HG03575 (cell line): ENCODE data around the gene PARD6A.

Source experiments
- ATAC-seq: cut with Tn5 transposase; IDR thresholded peaks from one replicate; pipeline ENCODE4 v1.9.1; 2021; ENCODE audit not compliant: unreplicated experiment, insufficient number of reproducible peaks, low FRiP score; ENCODE audit errors: extremely low read depth

The PARD6A gene

DNA sequence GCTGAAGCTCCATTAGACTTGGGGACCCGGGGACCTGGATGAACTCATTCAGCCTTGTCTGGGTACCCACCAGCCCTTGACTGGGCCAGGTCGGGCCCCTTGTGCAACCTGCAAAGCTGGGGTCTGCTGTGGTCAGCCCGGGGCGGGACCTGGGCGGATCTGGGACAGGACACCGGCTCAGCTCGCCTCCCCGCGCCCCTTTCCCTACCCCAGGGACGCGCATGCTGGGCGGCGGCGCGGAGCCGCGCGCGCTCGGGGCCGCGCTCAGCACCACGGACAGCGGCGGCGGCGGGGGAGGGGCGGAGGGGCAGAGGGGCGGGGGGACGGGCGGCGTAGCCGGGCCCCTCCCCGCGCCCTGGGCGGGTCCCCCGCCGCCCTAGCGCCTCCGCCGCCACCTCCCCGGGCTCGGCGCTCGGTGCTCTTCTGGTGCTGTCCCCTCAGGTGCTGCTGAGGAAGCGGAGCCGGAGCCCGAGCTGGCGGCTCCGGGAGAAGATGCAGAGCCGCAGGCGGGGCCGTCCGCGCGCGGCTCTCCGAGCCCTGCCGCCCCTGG lies 8.1 kb upstream of the PARD6A start:
- no peak for ATAC-seq

DNA sequence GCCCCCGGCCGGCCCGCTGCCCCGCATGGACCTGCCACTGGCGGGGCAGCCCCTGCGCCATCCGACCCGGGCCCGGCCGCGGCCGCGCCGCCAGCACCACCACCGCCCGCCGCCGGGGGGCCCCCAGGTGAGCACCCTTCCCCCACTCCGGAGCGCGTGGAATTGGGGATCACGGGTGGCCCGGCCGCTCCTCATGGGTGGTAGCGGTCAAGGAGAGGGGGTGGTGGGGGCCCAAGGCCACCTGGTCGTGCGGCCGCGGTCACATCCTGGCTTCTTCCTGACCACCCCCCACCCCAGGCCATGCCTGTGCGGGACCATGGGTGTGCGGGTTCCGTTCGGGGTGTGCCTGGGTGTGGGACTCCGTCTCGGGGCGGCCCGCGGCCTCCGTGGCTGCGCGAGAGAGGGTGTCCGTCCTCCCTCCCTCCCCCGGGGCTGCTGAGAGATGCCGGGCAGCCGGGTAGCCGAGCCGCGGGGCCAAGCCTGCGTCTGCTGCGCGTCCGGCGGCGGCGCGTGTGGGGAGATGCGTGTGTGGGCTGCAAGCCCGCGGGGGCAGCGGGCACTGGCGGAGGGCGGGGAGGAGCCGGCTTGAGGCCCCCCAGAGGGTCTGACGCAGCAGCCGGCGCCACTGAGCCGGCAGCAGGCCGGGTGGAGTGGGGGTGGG lies 7.5 kb upstream of the PARD6A start:
- ATAC-seq: no peak

DNA sequence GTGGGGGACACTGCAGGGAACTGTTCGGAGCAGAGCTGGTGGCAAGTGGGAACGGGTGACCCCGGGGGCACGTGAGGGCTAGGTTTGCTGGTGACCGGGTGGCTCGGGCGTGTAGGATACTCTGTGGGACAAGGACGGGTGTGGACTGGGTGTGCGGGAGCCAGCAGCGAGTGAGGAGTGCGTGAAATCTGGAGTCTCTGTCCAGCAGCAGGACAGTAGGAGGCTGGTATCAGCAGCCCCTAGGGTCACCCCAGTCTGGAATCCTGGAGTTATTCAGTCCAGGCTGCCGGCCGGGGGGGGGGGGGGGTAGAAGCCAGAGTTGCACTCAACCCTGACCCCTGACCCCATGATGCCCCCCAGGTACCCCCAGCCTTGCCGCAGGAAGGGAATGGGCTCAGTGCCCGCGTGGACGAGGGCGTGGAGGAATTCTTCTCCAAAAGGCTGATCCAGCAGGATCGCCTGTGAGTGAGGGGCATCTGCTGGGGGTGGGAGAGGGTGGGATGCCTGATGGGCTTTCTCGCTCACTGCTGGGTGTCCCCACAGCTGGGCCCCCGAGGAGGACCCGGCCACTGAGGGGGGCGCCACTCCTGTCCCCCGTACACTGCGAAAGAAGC lies 6.9 kb upstream of the PARD6A start:
- ATAC-seq: no peak

DNA sequence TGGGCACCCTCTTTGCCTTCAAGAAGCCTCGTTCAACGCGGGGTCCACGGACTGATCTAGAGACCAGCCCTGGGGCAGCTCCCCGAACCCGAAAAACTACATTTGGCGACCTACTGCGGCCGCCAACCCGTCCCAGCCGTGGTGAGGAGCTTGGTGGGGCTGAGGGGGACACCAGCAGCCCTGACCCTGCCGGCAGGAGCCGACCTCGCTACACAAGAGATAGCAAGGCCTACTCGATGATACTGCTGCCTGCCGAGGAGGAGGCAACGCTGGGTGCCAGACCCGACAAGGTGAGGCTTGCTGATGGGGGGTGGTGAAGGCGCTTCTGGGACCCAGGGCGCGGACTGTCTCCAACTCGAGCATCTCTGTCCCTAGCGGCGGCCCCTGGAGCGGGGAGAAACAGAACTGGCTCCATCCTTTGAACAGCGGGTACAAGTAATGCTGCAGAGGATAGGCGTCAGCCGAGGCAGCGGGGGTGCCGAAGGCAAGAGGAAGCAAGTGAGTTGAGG lies 6.3 kb upstream of the PARD6A start:
- no peak for ATAC-seq

DNA sequence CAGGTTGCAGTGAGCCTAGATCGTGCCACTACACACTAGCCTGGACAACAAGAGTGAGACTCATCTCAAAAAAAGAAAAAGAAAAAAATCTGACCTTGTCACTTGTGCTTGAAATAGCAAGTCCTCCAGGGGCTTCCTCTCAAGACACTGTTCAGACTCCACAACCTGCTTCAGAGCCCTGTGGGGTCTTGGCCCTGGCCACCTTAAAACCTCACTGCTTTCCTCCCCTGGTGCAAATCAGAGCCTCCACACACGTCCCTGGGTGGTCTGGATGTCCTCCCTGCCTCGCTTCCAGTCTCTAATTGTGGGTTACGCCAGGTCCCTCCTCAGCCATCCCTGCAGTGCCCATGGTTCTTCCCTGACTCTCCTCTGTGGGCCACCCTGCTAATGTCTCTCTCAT lies 5.4 kb upstream of the PARD6A start:
- no peak for ATAC-seq

DNA sequence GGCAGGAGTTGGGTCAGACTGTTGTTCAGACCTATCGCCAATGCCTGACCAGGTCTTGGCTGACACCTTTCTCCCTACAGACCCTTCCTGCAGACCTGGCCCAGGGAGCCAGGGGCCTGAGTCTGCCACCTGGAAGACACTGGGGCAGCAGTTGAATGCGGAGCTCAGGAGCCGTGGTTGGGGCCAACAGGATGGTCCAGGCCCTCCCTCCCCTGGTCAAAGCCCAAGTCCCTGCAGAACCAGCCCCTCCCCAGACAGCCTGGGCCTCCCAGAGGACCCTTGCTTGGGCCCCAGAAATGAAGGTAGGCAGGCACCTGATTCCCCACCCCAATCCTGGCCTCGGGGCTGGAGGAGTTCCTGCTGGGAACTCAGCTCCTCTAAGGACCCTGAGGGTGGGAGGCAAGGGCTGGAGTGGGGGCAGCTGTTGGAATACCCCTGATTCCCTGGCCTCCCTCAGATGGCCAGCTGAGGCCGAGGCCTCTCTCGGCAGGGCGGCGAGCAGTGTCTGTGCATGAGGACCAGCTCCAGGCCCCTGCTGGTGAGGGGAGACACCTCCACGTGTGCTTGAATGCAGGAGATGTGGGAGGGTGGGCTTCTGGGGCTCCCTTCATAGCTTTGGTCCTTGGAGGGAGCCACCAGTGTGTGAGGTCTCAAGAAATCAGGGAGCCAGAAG lies 4.3 kb upstream of the PARD6A start:
- no peak for ATAC-seq

DNA sequence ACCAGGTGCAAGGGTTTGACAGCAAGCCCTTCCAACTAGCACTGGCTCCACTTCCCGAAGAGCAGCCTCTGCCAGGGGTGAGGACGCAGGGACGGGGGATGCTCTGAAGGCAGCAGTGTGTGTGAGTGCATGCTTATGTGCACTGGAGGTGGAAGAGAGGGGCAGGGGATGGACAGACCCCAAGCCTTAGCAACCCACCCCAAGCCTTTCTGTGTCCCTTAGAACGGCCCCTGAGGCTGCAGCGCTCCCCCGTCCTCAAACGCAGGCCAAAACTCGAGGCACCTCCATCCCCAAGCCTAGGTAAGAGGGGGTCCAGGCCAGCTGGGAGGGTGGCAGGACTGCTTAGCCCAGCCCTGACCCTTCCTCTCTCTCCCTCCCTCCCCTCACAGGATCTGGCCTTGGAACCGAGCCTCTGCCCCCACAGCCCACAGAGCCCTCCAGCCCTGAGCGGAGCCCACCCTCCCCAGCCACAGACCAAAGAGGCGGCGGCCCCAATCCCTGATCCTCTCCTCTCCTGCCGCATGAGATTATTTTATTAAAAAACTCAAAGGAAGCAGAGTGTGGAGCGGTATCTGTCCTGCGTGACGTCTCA lies 3.6 kb upstream of the PARD6A start:
- no peak for ATAC-seq

DNA sequence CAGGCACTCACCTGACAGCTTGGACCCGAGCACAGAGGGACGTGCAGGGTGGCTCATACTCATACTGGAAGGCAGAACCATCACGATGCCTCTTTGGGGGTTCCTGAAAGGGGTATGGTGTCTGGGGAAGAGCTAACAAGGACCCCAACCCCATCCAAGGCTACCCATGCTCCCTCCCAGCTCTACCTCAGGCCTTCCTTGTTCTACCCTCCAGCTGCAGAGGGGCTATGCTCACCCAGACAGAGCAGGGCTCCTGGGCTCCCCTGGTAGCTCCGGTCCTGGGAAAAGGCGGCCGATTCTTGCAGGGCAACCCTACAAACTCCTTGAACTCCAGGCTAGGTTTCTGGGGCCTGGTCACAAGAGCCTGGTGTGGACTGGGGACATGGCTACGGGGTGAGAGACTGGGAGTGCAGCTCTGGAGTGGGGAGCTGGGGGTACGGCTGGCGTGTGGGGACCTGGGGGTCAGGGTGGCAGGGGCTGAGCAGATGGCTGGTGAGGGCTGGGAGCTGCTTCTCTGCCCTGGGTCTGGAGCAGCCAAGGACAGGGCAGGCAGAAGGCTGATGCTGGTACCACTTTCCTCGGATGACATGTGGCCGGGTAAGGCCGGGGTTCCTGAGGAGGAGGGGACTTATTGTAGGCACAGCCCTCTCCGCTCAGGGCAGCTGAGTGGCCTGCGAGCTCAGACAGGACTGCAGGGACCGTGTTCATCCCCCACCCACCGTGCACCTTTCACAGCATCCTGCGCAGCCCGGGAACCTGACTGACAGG lies 2.8 kb upstream of the PARD6A start:
- ATAC-seq: no peak

DNA sequence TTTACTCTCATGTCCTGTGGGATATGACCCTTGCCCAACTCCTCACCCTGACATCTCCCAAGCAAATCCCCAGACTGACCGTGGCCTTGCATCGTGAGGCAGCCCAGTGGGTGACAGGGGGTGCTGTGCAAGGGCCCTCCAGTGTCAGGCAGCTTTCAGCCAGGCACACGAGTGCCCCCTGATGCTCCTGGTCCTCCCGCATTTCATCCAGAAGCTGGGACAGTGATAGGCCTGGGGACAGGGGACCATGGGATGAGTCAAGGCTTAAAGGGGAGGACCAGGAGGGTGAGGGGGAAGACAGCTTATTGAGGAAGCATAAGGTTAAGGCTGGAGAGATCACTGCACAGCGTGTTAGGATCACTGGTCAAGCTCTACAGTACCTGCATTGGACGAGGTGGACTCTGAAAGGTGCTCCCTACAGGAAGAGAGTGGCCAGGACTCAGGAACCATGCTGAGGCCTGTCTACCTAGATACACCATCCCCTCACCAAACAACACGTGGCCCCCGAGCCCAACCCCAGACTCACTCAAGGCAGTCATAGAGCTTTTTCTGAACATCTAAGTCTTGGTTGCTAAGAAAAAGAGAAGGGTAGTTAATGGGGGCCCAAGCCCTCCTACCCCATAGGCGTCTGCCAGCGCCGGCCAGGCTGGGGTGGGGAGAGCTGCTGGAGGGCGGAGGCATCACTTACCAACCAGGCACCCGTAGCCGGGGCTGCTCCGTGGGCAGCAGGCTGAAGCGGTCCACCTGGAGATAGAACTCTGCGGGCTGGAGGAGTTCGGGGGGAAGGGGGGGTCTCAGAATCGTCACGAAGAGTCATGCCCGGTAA lies 1.7 kb upstream of the PARD6A start:
- ATAC-seq: no peak

DNA sequence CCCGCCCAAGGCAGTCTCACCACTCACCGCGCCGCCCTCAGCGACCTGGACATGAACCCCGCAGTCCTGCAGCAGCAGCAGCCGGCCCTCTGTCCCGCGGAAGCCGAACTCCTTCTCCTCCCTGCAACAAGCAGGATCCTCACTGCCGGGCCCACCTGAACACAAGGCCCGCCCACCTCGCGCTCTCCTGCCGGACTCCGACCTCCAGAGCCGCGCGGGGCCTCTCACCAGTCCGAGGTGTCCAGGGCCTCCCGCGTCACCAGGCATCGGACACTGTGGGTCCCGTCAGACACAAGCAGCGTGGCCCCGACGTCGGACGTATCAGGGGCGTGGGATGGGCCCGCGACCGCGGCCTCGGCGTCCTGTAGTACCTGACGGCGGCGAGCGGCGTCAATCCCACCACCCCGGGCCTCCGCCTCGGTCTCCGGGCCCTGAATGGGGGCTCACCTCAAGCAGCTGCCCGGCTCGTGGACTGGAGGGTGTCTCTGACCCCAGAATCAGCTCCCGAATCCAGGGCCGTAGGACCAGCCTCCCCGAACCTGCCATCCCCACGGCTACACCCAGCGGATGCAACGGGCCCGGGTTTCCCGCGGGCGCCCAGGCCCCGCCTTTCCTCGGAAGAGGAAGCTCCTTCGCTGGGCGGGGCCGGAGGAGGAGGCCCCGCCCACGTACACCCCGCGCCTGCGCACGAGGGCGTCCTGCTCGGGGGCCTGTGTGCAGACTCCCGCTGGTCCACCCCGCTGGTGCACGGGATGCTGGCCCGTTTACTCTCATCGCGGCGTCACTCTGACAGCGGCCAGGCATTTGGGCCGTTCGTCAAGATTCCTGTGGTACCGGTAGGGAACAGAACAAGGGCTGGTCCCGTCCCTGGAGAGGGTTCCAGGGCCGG lies 841 bp upstream of the PARD6A start, which contains the start of gene ACD:
Gene ACD (minus strand): TSS at position 586 of the 889 bp plus-strand sequence. CDS start 40 bp downstream, at position 546.
- peak; percentile 22 for ATAC-seq

DNA sequence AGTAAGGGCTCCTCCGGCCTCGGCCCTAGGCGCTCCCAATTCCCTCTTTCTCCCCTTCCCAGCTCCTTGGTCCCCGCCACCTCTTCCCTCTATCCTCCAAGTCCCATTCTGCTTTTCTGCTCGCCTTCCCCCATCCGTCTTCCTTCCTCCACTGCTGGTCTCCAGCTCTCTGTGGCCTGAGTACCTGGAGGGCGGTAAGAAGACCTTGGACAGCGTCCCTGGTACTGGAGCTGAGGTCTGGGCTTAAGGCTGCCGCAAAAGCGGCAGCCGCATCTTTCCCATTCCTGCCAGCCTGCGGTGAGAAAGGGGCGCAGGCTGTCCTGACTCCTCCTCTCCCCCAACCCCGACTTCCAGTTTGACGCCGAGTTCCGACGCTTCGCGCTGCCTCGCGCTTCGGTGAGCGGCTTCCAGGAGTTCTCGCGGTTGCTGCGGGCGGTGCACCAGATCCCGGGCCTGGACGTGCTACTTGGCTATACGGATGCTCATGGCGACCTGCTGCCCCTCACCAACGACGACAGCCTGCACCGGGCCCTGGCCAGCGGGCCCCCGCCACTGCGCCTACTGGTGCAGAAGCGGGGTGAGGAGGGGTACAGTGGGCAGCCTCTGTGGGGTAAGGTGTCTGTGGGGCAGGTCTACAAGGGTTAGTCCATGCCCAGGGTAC lies 471 bp downstream of the PARD6A start:
- no peak for ATAC-seq

DNA sequence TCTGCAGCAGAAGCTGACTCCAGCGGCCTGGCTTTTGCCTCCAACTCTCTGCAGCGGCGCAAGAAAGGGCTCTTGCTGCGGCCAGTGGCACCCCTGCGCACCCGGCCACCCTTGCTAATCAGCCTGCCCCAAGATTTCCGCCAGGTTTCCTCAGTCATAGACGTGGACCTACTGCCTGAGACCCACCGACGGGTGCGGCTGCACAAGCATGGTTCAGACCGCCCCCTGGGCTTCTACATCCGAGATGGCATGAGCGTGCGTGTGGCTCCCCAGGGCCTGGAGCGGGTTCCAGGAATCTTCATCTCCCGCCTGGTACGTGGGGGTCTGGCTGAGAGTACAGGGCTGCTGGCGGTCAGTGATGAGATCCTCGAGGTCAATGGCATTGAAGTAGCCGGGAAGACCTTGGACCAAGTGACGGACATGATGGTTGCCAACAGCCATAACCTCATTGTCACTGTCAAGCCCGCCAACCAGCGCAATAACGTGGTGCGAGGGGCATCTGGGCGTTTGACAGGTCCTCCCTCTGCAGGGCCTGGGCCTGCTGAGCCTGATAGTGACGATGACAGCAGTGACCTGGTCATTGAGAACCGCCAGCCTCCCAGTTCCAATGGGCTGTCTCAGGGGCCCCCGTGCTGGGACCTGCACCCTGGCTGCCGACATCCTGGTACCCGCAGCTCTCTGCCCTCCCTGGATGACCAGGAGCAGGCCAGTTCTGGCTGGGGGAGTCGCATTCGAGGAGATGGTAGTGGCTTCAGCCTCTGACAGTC lies 1.3 kb downstream of the PARD6A start:
- ATAC-seq: no peak

DNA sequence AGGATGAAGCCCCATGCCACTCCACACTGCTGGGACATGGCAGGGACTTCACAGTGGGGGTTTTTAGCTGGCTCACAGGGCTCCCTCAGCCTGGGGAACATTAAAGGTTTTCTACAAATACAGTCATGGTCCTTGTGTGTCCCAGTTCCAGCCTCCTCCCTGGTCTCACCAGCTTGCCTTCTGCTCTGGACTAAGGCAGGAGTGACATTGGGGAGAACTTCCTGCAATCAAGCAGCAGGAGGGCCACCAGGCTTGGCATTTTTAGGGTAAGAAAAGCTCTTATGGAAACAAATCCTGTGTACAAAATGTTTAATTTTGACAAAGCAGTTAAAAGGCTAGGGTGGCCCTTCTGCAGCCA lies 1.9 kb downstream of the PARD6A start:
- no peak for ATAC-seq

DNA sequence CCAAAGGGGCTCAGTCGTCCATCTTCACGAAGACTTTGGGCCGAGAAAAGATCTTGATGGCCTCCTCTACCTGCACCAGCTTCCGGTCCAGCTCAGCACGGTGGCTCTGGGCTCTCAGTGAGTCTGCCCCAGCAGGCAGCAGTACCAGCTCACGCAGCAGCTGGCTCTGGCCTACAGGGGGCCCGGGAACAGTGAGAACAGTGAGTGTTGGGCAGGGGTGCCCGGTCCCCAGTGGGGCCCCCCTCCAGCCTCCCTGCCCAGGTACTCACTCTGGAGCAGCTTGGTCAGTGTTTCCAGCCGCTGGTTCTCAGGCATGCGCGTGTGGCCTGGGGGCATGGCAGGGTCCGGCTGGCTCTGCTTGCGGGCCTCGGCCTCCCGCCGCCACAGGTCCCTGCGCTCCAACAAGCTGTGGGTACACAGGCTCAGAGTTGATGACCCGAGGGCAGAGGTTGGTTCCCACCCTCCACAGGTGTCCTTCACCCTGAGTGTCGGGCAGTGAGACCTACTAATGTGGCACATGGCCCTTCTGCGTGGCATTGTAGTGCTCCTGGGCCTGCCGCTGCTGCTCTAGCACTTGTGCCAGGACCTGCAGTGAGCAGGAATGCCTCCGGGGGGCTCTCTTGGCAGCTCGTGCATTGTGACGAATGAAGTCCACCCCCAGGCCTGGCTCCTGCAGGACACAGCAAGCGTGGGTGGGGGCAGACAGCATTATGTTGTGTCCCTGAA lies 2.6 kb downstream of the PARD6A start:
- ATAC-seq: no peak

DNA sequence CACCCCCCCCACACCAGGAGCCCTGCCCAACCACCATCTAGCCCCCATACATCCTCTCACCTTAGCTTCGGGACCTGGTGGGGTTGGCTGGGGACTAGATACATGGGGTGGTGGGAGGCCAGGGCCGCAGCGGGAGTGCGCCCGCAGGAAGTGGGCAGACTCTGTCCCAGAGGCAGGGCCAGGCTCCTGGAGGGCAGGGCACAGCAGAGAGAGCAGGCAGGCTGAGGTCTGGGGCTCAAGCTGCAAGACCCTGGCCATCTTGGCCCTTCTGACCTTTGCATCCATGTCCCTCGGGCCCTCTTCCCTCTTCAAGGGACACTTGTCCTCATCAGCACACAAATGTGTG lies 3.1 kb downstream of the PARD6A start:
- ATAC-seq: no peak

DNA sequence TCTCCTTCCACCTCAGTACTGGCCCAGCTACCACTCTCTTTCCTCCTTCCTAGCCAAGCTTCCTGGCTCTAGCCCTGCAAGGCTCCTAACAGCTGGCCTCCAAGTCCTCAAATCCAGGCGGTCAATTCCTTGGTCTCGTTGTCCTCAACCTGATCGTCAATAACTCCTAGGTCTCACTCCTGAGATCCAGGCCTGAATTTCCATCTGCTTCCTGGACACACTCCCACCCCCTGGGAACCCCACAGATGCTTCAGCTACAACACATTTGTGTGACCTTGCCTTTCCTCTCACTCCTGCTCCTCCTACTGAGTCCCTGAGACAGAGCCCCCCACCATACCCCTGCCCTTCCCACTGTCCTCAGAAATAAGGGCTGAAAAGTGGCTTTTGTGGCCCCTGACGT lies 3.5 kb downstream of the PARD6A start:
- no peak for ATAC-seq
